Right ventricle myocardium superior (tissue), 1 donor: Measurements from ENCODE around the gene TNP1. TPM values are rescaled to one million over a fixed set of nuclear protein-coding genes. Genes with fewer than 3 reads are reported as not detected.

ENCODE experiments used
- ATAC-seq: fragments of 200-7000 bp; cut with Tn5 transposase; one replicate; pipeline ENCODE4 v1.9.1; 2020; ENCODE audit warnings: mild to moderate bottlenecking; ENCODE audit not compliant: poor library complexity
- DNase-seq: peaks from one replicate; pipeline ENCODE4 v3.0.0-alpha.2; 2020
- intact Hi-C: fragments of 100-400 bp; cut with DNase I; formaldehyde crosslinking; loops from one replicate; pipeline ENCODE4 v1.11.2; 2022
- total RNA-seq: library from RNA; stranded (reverse); fragmentation: NEBNext Ultra II Directional; extraction: Animal tissue kit (Norgen Biotek cat#: 25700); gene quantifications from one replicate; pipeline ENCODE4 v1.2.1, GENCODE V29; 2021
- donor health status: DM: no; HTN: yes; CAD: no; lungs with severe emphysema.

The TNP1 gene
- total RNA-seq, 1 donor from 2014 or later = not detected

- intact Hi-C loops = no loop called here
- DNase-seq = no peak
- no peak for ATAC-seq
These were observed 20.1 kb upstream of the TNP1 start for GRCh38 chr2:216879727-216880508.

DNA sequence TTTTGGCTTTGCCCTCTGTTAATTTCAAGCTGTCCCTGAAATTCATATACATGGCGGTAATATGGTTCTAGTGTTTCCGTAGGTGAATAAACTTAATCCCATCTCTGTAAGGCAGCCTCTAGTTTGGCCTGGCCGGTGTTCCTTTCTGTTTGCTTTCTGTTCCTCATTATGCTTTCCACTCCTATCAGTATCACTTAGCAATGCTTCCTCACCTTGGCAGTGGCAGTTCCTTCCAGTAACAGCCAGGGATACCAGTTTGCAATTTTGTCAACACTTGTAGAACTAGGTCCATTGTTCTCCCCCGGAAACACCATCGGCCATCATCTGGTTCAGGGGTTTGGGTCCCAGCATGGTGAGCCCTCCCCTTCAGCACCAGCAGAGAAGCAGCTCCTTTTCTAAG is 18.2 kb upstream of the TNP1 start:
- DNase-seq (no peak), ATAC-seq (no peak)
- intact Hi-C loops = no loop called here

DNA sequence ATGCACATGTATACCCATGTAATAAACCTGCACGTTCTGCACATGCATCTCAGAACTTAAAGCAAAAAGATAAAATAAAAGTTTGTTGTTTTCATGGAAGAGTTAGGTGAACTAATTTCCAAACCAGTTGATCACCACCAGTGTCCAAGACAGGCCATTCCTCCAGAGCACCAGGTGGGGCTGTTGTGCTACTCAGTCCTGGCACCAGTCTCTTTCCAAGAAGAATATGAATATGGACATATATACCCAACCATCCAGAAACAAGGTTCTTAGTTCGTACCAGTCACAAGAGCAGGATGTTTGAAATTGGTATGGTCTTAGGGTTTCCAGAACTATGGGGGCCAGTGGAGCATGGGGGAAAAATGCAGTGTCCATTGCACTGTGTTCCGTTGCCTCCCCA is 17.2 kb upstream of the TNP1 start:
- intact Hi-C loops = no loop called here
- no peak for DNase-seq
- ATAC-seq = no peak

- intact Hi-C loops = no loop called here
- no peak for DNase-seq
- no peak for ATAC-seq
These were observed 16.0 kb upstream of the TNP1 start for GRCh38 chr2:216875862-216876261.

DNA sequence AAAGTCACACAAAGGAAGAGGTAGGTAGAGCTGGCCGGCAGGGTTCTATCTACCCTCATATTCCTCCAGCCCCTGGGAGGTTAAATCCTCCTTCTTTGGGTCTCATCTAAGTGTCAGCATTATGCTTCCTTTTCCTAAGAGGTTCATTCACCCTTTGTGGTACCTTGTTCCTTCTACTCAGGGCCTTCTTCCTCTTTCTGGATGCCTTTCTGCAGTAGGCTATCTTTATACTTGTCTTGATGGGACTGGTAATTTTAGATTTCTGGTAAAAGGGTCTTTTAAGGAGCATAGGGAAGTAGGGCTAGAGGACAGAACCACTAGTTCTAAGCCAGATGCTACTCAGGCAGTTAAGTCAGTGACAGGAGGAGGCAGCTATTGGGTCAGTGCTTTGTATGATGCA is 13.7 kb upstream of the TNP1 start:
- intact Hi-C loops = no loop called here
- DNase-seq (no peak), ATAC-seq (no peak)

- intact Hi-C loops = no loop called here
- DNase-seq (no peak), ATAC-seq (no peak)
These were observed 12.8 kb upstream of the TNP1 start for GRCh38 chr2:216872624-216873023.

- no peak for DNase-seq
- no peak for ATAC-seq
- intact Hi-C loops = no loop called here
These were observed 12.2 kb upstream of the TNP1 start for GRCh38 chr2:216872040-216872439.

- no peak for ATAC-seq
- intact Hi-C loops = no loop called here
- no peak for DNase-seq
These were observed 11.6 kb upstream of the TNP1 start for GRCh38 chr2:216871333-216871934.

- intact Hi-C loops = no loop called here
- ATAC-seq = no peak
- no peak for DNase-seq
These were observed 10.9 kb upstream of the TNP1 start for GRCh38 chr2:216870508-216871332.

DNA sequence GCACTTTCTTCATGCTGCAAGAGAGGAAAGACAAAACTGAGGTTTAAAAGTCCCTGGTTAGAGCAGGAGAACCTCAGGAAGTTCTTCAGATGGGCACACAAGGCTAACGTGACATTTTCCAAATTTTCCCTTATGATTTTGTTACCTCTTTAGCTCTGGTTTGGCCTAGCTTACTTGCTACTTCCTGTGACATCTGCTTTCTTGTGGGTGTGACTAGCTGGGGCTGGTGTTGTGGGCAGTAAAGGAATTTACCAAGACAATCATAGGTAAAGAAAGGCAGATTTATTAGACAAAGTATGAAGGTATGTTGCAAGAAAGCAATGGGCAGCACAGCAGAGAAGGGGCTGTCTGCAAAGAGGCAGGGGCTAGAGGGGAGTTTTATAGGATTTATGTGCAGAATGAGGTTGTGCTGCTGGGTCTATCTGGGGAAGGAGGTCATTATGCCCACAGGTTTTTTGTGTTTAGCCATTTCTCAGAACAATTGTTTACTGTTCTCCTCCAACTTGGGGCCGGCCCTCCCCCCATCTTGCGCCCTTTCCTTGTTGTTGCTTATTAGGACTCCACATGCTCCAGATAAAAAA is 6.7 kb upstream of the TNP1 start:
- intact Hi-C loops = no loop called here
- DNase-seq (no peak), ATAC-seq (no peak)

GRCh38 chr2:216865658-216866057 is 5.8 kb upstream of the TNP1 start:
- intact Hi-C loops = no loop called here
- DNase-seq (no peak), ATAC-seq (no peak)

GRCh38 chr2:216863946-216864345 is 4.1 kb upstream of the TNP1 start:
- ATAC-seq = no peak
- no peak for DNase-seq
- intact Hi-C loops = no loop called here

GRCh38 chr2:216862628-216863398 is 2.9 kb upstream of the TNP1 start:
- ATAC-seq (peak; percentile 46), DNase-seq (no peak)
- intact Hi-C loops = no loop called here

DNA sequence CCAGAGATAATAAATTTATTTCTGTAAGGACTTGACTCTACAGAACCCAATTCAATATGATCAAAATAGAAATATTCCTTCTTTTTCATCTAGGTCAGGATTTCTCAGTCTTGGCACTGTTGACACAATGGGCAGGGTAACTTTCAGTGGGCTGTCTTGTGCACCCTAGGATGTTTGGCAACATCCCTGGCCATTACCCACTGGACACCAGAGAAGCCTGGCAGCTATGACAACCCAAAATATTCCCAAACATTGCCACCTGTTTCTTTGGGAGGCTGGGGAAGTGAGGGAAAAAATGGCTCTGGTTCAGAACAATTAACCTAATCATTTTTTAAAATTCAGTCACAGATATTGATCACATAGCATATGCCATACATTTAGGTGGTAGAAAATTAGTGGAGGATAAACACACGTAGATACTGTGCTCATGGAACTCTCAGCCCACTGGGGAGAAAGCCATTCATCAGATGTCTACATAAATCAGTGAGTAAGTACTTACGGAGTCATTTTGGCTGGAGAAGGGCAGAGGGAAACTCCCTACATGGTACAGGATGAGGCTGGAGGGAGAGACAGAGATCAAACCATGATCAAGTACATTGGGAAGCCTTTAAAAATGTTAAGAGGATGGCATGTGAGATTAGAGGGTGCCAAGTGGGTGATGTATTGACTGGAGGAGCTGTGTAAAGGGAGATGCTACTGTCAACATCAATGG is 718 bp upstream of the TNP1 start:
- ATAC-seq = no peak
- intact Hi-C loops = no loop called here
- DNase-seq = no peak

DNA sequence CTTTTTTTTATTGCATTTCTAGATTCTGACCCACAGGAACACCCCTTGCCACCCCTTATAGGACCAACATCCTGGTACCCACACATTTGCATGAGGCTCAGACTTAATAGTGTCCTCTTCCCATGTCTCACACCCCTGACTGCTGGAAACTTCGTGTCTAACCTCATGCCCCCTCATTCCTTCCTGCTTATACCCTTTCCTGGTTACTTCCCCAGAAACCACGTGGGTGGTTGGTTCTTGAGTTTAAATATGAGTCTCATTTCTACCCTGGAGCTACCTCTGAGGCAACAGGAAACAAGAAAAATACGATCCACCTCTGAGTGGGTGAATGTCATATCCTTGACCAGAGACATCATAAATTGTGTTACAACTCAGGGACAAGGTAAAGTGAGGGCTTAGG is 1.6 kb downstream of the TNP1 start:
- DNase-seq = no peak
- ATAC-seq = no peak
- intact Hi-C loops = no loop called here

GRCh38 chr2:216857131-216857550 is 2.7 kb downstream of the TNP1 start:
- ATAC-seq (no peak), DNase-seq (no peak)
- intact Hi-C loops = no loop called here

- DNase-seq = no peak
- intact Hi-C loops = no loop called here
- ATAC-seq = no peak
These were observed 3.3 kb downstream of the TNP1 start for GRCh38 chr2:216856406-216857065.

DNA sequence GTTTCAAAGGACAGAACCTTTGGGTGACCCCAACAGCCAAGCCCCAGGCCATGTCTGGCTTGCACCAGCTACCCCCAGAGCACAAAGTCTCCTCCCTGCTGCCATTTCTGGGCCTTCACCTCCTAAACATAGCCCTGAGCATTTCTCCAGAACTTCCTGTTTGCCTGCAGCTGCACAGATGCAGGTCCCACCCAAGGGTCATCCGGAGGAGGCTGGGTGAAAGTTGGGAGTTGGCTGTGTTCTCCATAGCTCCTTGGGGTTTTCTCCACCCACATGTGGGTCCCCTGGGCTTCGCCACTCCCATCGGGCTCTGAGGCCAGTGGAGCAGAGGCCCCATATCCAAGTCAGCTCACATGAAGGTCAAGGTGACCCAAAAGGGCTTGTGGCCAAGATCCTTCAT is 4.3 kb downstream of the TNP1 start:
- ATAC-seq (peak; percentile 85), DNase-seq (peak; percentile 70)
- intact Hi-C loops = no loop called here
